ENCODE data around the gene FGF9. TPM values are rescaled to one million over a fixed set of nuclear protein-coding genes. Genes with fewer than 3 reads are reported as not detected.

FGF9 gene
- total and polyA plus RNA-seq, 2 donors (not counting 1 experiment from before 2014, with no cell fraction given), result 0.13 to 3.0 TPM

DNA sequence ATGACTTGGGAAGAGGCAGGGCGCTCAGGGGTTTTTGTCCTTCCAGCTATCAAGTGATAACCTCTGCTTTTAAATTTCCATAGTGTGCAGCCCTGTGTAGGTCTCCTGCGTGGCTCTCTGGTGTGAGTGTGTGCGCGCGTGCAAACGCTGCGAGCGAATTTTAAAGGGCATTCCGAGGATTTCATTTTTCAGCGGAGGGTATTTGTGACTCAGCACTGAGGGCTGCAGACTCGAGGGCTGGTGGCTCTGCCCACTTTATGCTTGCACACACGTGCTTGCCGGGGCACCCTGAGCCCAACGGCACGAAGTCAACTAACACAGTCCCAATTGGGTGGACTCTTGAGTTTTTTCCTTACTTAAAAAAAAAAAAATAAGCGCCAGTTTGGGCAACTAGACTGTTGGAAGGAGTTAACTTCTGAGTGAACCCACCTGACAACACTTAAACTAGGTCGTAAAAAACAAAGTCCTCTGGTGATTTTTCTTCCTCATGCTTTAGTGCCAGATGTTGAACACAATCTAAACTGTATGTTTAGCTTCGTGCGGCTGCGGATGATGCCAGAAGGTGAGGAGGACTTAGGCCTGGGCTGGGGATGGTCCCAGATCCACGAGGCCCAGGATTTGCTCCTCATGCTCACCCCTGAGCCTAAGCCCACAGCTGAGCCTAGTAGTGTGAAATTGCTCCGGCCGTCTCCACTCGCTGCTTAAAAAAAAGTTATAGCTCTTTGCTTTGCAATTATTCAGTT lies 2.1 kb downstream of the FGF9 start:
- peak overlapping the region; percentile 90 for H3K4me3 Mint-ChIP-seq
- peaks cover 48 to 60% of the 10 kb centered on the region in 2 donors for H3K4me1 ChIP-seq (ENCODE audit: control insufficient read depth in 2 of 2, insufficient read depth in 2 of 2, low read length in 2 of 2)
- no peak overlapping the region for H3K27ac Mint-ChIP-seq
- POLR2A ChIA-PET, result interaction anchor here (0.9 kb wide), 1 partner anchor 14 kb away, joined by 4 read pairs; no protein-coding TSS in a partner anchor
- H3K9ac ChIP-seq (ENCODE audit: low read length), result peak overlapping the region; percentile 79
- H3K4me3 ChIP-seq (ENCODE audit: control extremely low read depth in 1 of 5, extremely low read depth in 1 of 5, insufficient read depth in 1 of 5, low read depth in 2 of 5, low read length in 4 of 5), result peak overlapping the region; percentile 24 to 74 (median 68)
- no peak overlapping the region for H3K27ac ChIP-seq (ENCODE audit: low read length in 2 of 2)
- no peak for ATAC-seq (ENCODE audit: low read depth)
- H3K27me3 ChIP-seq (replicated peaks in 1 of 4; ENCODE audit: control extremely low read depth in 1 of 4, control insufficient read depth in 3 of 4, insufficient read depth in 4 of 4, low read length in 3 of 4), result peaks cover 0 to 77% (median 50%) of the 10 kb centered on the region in 4 experiments
- intact Hi-C loops (cut with micrococcal nuclease), result loop anchor here (5.0 to 10.0 kb wide), 5 partner anchors 216 to 771 kb away; partner anchors contain the start of genes XPO4 and ZDHHC20
- peak; percentile 7 for DNase-seq
- no peaks in the 10 kb centered on the region for H3K9me3 Mint-ChIP-seq (ENCODE audit: insufficient read depth)
- H3K4me1 Mint-ChIP-seq, result peaks cover 49% of the 10 kb centered on the region
- no peaks in the 10 kb centered on the region for H4K20me1 ChIP-seq (ENCODE audit: control insufficient read depth, insufficient read depth, low read length, poor library complexity, severe bottlenecking)
- H3K9me3 ChIP-seq (ENCODE audit: control extremely low read depth in 1 of 3, control insufficient read depth in 2 of 3, insufficient read depth in 1 of 3, low read length in 2 of 3), result peaks cover 0 to 34% (median 0%) of the 10 kb centered on the region in 3 donors
- peak overlapping the region; percentile 100 for H3K4me2 ChIP-seq (replicated peaks; ENCODE audit: low read depth, low read length, poor library complexity, severe bottlenecking)
- H3K27me3 Mint-ChIP-seq, result peaks cover 57% of the 10 kb centered on the region
- 11% methylated on average over 17 of the region's 24 CpGs for WGBS (ENCODE audit: insufficient coverage)
- no peaks in the 10 kb centered on the region for H3K79me2 ChIP-seq (ENCODE audit: control insufficient read depth, insufficient read depth, low read length)
- peak overlapping the region; percentile 86 for H2AFZ ChIP-seq (ENCODE audit: insufficient read depth, low read depth, low read length, poor library complexity, severe bottlenecking)
- no peaks in the 10 kb centered on the region for H3K36me3 ChIP-seq (replicated peaks in 1 of 2; ENCODE audit: control extremely low read depth in 1 of 2, control insufficient read depth in 1 of 2, extremely low read depth in 1 of 2, insufficient read depth in 2 of 2, low read length in 1 of 2)
- TF ChIP-seq, protein P1, sequence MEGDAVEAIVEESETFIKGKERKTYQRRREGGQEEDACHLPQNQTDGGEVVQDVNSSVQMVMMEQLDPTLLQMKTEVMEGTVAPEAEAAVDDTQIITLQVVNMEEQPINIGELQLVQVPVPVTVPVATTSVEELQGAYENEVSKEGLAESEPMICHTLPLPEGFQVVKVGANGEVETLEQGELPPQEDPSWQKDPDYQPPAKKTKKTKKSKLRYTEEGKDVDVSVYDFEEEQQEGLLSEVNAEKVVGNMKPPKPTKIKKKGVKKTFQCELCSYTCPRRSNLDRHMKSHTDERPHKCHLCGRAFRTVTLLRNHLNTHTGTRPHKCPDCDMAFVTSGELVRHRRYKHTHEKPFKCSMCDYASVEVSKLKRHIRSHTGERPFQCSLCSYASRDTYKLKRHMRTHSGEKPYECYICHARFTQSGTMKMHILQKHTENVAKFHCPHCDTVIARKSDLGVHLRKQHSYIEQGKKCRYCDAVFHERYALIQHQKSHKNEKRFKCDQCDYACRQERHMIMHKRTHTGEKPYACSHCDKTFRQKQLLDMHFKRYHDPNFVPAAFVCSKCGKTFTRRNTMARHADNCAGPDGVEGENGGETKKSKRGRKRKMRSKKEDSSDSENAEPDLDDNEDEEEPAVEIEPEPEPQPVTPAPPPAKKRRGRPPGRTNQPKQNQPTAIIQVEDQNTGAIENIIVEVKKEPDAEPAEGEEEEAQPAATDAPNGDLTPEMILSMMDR (IDR thresholded peaks at IDR 0.05), result no peak
- TF ChIP-seq EZH2 (IDR thresholded peaks at IDR 0.05; ENCODE audit: borderline replicate concordance, insufficient read depth, low read depth, low read length, poor library complexity, severe bottlenecking), result no peak
- CTCF ChIA-PET, result interaction anchor here (0.6 to 1.7 kb wide), 5 partner anchors 21 to 69 kb away, joined by 3 to 4 read pairs (median 4); partner anchors contain the start of gene MICU2

DNA sequence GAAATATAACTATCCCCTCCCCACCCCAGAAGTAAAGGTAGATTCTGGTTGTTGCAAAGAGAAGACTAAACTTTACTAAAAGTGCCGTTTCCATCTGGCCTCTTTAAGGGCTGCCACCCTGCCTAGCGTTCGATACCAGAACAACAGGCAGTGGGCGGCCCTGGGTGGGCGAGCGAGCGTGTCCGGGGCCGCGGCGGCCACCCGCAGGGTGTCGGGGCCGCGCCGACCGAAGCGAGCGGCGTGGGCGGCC lies 2.6 kb downstream of the FGF9 start:
- peak overlapping the region; percentile 100 for H3K4me2 ChIP-seq (replicated peaks; ENCODE audit: low read depth, low read length, poor library complexity, severe bottlenecking)
- H3K9me3 ChIP-seq (ENCODE audit: control extremely low read depth in 1 of 3, control insufficient read depth in 2 of 3, insufficient read depth in 1 of 3, low read length in 2 of 3), result peaks cover 0 to 34% (median 0%) of the 10 kb centered on the region in 3 donors
- H3K4me1 ChIP-seq (ENCODE audit: control insufficient read depth in 2 of 2, insufficient read depth in 2 of 2, low read length in 2 of 2), result peaks cover 46 to 59% of the 10 kb centered on the region in 2 donors
- Mint-ChIP-seq H3K9me3 (ENCODE audit: insufficient read depth) (no peaks in the 10 kb centered on the region), H3K27me3 (peaks cover 55% of the 10 kb centered on the region), H3K4me3 (peak overlapping the region; percentile 90), H3K4me1 (peaks cover 47% of the 10 kb centered on the region), H3K27ac (no peak overlapping the region)
- ChIA-PET CTCF (interaction anchor here (0.7 to 1.7 kb wide), 4 partner anchors 35 to 70 kb away, joined by 3 to 4 read pairs (median 4); partner anchors contain the start of gene MICU2), POLR2A (interaction anchor here (0.9 kb wide), 1 partner anchor 13 kb away, joined by 4 read pairs; no protein-coding TSS in a partner anchor)
- peak; percentile 74 for DNase-seq
- no peaks in the 10 kb centered on the region for H4K20me1 ChIP-seq (ENCODE audit: control insufficient read depth, insufficient read depth, low read length, poor library complexity, severe bottlenecking)
- H3K27me3 ChIP-seq (replicated peaks in 1 of 4; ENCODE audit: control extremely low read depth in 1 of 4, control insufficient read depth in 3 of 4, insufficient read depth in 4 of 4, low read length in 3 of 4), result peaks cover 0 to 73% (median 49%) of the 10 kb centered on the region in 4 experiments
- H3K79me2 ChIP-seq (ENCODE audit: control insufficient read depth, insufficient read depth, low read length), result no peaks in the 10 kb centered on the region
- H2AFZ ChIP-seq (ENCODE audit: insufficient read depth, low read depth, low read length, poor library complexity, severe bottlenecking), result peak overlapping the region; percentile 86
- WGBS (ENCODE audit: insufficient coverage), result under 1% methylated on average over 21 of the region's 21 CpGs
- ATAC-seq (ENCODE audit: low read depth), result peak; percentile 23
- intact Hi-C loops (cut with micrococcal nuclease), result loop anchor here (5.0 to 10.0 kb wide), 5 partner anchors 216 to 771 kb away; partner anchors contain the start of genes XPO4 and ZDHHC20
- H3K27ac ChIP-seq (ENCODE audit: low read length in 2 of 2), result no peak overlapping the region
- no peaks in the 10 kb centered on the region for H3K36me3 ChIP-seq (replicated peaks in 1 of 2; ENCODE audit: control extremely low read depth in 1 of 2, control insufficient read depth in 1 of 2, extremely low read depth in 1 of 2, insufficient read depth in 2 of 2, low read length in 1 of 2)
- TF ChIP-seq EZH2 (IDR thresholded peaks at IDR 0.05; ENCODE audit: borderline replicate concordance, insufficient read depth, low read depth, low read length, poor library complexity, severe bottlenecking), result no peak
- TF ChIP-seq, protein P1 (IDR thresholded peaks at IDR 0.05), result peak; percentile 37
- peak overlapping the region; percentile 79 for H3K9ac ChIP-seq (ENCODE audit: low read length)
- peak overlapping the region; percentile 24 to 74 (median 68) for H3K4me3 ChIP-seq (ENCODE audit: control extremely low read depth in 1 of 5, extremely low read depth in 1 of 5, insufficient read depth in 1 of 5, low read depth in 2 of 5, low read length in 4 of 5)
